Neural crest cell (in vitro differentiated cells): ENCODE data around the gene PLEKHN1. TPM values are rescaled to one million over a fixed set of nuclear protein-coding genes. Genes with fewer than 3 reads are reported as not detected.

Source experiments
- DNase-seq: peaks from one replicate; pipeline ENCODE4 v3.0.0; 2021; ENCODE audit warnings: low read depth, mixed read lengths, low spot score
- H3K27ac Mint-ChIP-seq: one replicate; pipeline ENCODE4 v1.8.0; 2021; ENCODE audit warnings: mild to moderate bottlenecking, mixed read lengths; ENCODE audit not compliant: unreplicated experiment
- H3K27me3 Mint-ChIP-seq: 2 replicates; pipeline ENCODE4 v1.8.0; 2021; ENCODE audit warnings: low read depth, mild to moderate bottlenecking, mixed read lengths
- H3K36me3 Mint-ChIP-seq: 2 replicates; pipeline ENCODE4 v1.8.0; 2021; ENCODE audit warnings: low read depth, mild to moderate bottlenecking, mixed read lengths
- H3K4me1 Mint-ChIP-seq: 2 replicates; pipeline ENCODE4 v1.8.0; 2021; ENCODE audit warnings: mixed read lengths
- H3K4me3 Mint-ChIP-seq: one replicate; pipeline ENCODE4 v1.8.0; 2021; ENCODE audit warnings: mild to moderate bottlenecking, mixed read lengths
- H3K9me3 Mint-ChIP-seq: 2 replicates; pipeline ENCODE4 v1.8.0; 2021; ENCODE audit warnings: mixed read lengths
- total RNA-seq: library from RNA; stranded (reverse); gene quantifications from 2 replicates; pipeline ENCODE4 v1.2.1, GENCODE V29; 2021
- TF ChIP-seq, protein P1 (sequence below): fragments of 200-600 bp; sonication (generic); conservative IDR thresholded peaks from 2 replicates; pipeline ENCODE4 v1.5.0; 2021; ENCODE audit warnings: antibody characterized with exemption, mild to moderate bottlenecking

Gene PLEKHN1
- total RNA-seq, 1 donor from 2014 or later, result not detected

DNA sequence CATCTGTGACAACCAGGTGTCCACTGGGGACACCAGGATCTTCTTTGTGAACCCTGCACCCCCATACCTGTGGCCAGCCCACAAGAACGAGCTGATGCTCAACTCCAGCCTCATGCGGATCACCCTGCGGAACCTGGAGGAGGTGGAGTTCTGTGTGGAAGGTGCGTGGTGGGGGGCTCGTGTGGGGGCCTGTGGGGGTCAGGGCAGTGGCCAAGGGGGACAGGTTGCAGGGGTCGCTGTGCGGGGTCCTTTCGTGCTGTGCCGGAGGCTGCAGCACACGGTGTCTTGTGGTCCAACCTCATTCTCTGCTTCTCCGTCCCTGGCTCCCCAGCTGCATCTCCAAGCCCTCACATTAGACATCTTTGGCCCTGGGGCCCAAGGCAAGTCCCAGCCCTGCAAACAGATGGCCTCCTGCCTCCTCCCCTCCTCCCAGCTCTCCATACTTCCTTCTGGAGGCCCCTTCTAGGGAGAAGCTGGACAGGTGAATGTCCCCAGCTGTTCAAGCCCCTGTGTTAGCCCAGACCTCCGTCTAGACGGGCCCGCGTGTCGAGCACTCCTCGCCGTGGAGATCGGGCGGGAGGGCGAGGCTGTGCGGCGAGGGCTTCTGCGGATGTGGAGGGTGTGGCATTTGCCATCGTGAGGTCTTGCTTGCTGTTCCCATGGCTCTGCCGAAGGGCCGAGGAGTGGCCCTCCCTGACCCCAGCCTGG is 56.2 kb downstream of the PLEKHN1 start:
- H3K27ac Mint-ChIP-seq, result peak overlapping the region; percentile 19
- H3K4me1 Mint-ChIP-seq, result peaks cover 15% of the 10 kb centered on the region
- H3K4me3 Mint-ChIP-seq, result peak overlapping the region; percentile 86
- TF ChIP-seq, protein P1, sequence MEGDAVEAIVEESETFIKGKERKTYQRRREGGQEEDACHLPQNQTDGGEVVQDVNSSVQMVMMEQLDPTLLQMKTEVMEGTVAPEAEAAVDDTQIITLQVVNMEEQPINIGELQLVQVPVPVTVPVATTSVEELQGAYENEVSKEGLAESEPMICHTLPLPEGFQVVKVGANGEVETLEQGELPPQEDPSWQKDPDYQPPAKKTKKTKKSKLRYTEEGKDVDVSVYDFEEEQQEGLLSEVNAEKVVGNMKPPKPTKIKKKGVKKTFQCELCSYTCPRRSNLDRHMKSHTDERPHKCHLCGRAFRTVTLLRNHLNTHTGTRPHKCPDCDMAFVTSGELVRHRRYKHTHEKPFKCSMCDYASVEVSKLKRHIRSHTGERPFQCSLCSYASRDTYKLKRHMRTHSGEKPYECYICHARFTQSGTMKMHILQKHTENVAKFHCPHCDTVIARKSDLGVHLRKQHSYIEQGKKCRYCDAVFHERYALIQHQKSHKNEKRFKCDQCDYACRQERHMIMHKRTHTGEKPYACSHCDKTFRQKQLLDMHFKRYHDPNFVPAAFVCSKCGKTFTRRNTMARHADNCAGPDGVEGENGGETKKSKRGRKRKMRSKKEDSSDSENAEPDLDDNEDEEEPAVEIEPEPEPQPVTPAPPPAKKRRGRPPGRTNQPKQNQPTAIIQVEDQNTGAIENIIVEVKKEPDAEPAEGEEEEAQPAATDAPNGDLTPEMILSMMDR, result no peak
- no peaks in the 10 kb centered on the region for H3K27me3 Mint-ChIP-seq
- no peak for DNase-seq
- H3K36me3 Mint-ChIP-seq, result no peaks in the 10 kb centered on the region
- no peaks in the 10 kb centered on the region for H3K9me3 Mint-ChIP-seq

DNA sequence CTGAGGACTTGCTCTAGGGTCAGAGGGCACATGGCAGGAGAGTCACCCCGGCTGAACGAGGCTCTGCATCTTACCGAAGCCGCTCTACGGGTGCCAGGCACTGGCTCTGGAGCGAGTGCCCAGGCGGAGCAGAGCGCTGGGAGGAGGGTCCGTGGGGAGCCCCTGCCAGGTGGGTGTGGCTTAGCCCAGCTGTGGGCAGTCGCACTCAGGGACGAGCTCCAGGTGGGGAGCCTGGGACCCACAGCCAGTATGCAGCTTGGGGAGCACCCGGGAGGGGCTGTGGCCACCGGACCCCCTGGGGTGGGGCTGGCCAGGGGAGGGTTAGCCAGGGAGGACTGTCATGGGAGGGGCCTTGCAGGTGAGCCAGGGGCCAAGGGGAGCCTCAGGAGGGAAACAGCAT is 57.4 kb downstream of the PLEKHN1 start:
- H3K27ac Mint-ChIP-seq, result no peak overlapping the region
- no peak for DNase-seq
- no peaks in the 10 kb centered on the region for H3K27me3 Mint-ChIP-seq
- no peaks in the 10 kb centered on the region for H3K36me3 Mint-ChIP-seq
- peaks cover 13% of the 10 kb centered on the region for H3K4me1 Mint-ChIP-seq
- TF ChIP-seq, protein P1, result no peak
- peak overlapping the region; percentile 86 for H3K4me3 Mint-ChIP-seq
- H3K9me3 Mint-ChIP-seq, result no peaks in the 10 kb centered on the region

DNA sequence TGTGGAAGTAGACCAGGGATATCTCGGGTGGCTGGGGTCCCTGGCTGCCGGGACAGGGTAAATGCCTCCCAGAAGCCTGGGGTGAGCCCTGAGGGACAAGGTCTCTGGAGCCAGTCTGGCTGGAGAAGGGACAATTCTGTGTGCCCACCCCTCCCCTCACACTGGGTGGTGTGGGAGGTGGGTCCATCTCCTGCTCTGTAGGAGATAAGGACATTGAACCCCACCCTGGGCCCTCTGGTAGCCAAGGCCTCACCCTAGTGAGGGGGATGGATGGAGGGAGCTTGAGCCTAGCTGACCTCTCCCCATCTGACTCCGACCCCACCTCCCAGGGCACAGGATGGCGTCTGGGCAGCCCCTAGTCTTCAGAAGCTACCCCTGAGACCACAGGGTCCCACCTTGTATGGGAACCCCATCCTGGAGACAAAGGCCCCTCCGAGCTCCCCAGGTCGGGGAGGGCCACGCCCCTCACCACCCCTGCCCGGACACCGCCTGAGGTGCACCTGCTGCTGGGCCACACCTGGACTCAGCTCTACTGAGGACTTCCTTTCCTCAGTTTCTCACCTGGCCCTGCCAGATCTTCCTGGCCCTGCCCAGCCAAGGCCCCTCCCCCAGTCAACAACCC is 58.0 kb downstream of the PLEKHN1 start:
- no peak for DNase-seq
- Mint-ChIP-seq H3K9me3 (no peaks in the 10 kb centered on the region), H3K4me3 (peak overlapping the region; percentile 38), H3K36me3 (no peaks in the 10 kb centered on the region), H3K4me1 (peaks cover 13% of the 10 kb centered on the region), H3K27me3 (no peaks in the 10 kb centered on the region), H3K27ac (no peak overlapping the region)
- TF ChIP-seq, protein P1, result no peak

DNA sequence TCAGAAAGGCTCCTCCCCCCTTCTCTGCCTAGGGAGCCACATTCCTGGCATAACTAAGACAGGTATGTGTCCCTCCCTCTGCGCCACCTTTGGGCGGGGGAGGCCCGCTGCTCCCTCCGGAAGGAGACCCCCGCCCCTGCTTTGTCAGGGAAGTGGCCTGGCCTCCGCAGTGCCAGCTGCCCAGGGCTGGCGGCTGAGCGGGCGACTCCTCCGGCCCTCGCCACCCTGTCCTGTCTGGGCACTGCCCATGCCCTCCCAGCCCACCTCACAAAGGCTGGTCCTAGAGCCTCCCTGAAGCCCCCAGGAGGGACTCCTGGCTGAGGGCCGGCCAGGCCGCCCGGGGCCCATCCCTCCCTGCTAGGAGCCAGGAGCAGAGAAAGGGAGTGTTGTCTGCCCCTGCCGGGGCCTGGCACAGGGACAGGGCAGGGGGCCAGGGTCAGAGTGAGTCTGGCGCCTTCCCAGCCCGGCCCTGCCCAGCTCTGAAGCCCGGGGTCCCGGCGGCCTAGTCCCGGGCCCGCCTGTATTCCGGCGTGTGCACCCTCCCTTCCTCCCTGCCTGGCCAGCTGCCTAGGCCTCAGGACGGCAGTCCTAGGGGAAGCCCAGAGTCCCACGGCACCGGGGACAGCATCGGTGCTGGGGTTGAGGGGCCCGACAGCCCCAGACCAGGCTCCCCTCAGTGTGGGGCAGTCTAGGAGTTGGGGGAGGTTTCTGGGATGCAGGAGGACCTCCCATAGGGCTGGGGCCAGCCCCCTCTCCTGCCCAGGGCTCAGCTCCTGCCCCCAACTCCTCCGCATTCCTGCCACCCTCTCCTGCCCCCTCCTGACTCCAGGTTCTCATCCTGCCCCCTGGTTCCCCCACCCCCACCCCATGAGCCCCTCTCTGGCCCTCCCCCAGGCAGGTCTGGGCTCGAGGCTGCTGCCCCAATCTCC is 58.8 kb downstream of the PLEKHN1 start:
- Mint-ChIP-seq H3K9me3 (no peaks in the 10 kb centered on the region), H3K4me1 (peaks cover 13% of the 10 kb centered on the region), H3K36me3 (no peaks in the 10 kb centered on the region), H3K27me3 (no peaks in the 10 kb centered on the region), H3K4me3 (no peak overlapping the region), H3K27ac (no peak overlapping the region)
- TF ChIP-seq, protein P1, result no peak
- no peak for DNase-seq

Other genes starting within 250 kb of the PLEKHN1 start
- gene SAMD11, start 42.6 kb upstream of the PLEKHN1 start, total RNA-seq, result 0.14 TPM in 1 of 2 replicates, not detected in the other
- 95.4 and 106 TPM in 2 replicates for gene NOC2L, start 7.2 kb upstream of the PLEKHN1 start, total RNA-seq
- gene KLHL17, start 5.9 kb upstream of the PLEKHN1 start, total RNA-seq, result 41.5 and 43.9 TPM in 2 replicates
- 0.11 TPM in 1 of 2 replicates, not detected in the other for gene PERM1, start 15.6 kb downstream of the PLEKHN1 start, total RNA-seq
- 35.7 and 38.0 TPM in 2 replicates for gene HES4, start 33.6 kb downstream of the PLEKHN1 start, total RNA-seq
- 17.4 and 22.3 TPM in 2 replicates for gene ISG15, start 47.0 kb downstream of the PLEKHN1 start, total RNA-seq
- gene AGRN, start 53.6 kb downstream of the PLEKHN1 start, total RNA-seq, result 192 and 203 TPM in 2 replicates
- gene RNF223, start 107.8 kb downstream of the PLEKHN1 start, total RNA-seq, result not detected in 2 replicates
- gene C1orf159, start 149.6 kb downstream of the PLEKHN1 start, total RNA-seq, result 26.1 and 26.2 TPM in 2 replicates
- gene TTLL10, start 207.4 kb downstream of the PLEKHN1 start, total RNA-seq, result not detected in 2 replicates
- gene TNFRSF18, start 240.1 kb downstream of the PLEKHN1 start, total RNA-seq, result not detected in 2 replicates
- gene TNFRSF4, start 247.7 kb downstream of the PLEKHN1 start, total RNA-seq, result 0.19 and 0.20 TPM in 2 replicates